ENCODE results near the gene GFPT2. TPM values are rescaled to one million over a fixed set of nuclear protein-coding genes. Genes with fewer than 3 reads are reported as not detected.

Gene GFPT2
- total RNA-seq, 1 experiment from 2014 or later: 8.2 TPM

DNA sequence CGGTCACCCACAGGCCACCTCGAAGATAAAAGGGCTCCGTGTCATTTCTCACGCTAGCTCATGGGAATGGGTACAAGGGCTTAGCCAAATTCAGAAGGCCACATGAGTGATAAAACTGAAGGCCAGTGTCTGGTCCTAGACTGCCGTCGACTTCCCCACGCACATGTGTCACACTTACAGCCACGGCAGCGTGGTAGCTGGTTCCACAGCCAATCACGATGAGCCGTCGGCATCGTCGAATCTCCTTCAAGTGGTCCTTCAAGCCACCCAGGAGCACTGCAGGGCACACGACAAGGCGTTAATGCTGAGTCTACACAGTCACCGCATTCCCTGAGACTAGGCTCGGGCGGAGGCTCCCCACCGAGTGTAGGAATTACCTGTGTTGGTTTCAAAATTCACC lies 36.5 kb downstream of the GFPT2 start:
- no peaks in the 10 kb centered on the region for H3K9me3 Mint-ChIP-seq (ENCODE audit: unreplicated experiment)
- peaks cover 6% of the 10 kb centered on the region for H3K36me3 Mint-ChIP-seq (ENCODE audit: insufficient read depth, unreplicated experiment)
- H3K27me3 Mint-ChIP-seq (ENCODE audit: insufficient read depth, unreplicated experiment): no peaks in the 10 kb centered on the region
- no peak overlapping the region for H3K4me3 Mint-ChIP-seq (ENCODE audit: unreplicated experiment)
- no peak overlapping the region for H3K27ac Mint-ChIP-seq (ENCODE audit: low read depth, unreplicated experiment)
- CTCF ChIA-PET: interaction anchor here (0.6 to 4.8 kb wide), 15 partner anchors 7 to 156 kb away, joined by 3 to 96 read pairs (median 7); no protein-coding TSS in a partner anchor
- intact Hi-C loops (cut with micrococcal nuclease): no loop called here
- TF ChIP-seq CTCF (IDR thresholded peaks at IDR 0.05; ENCODE audit: unreplicated experiment): no peak
- no peak for DNase-seq (ENCODE audit: unreplicated experiment)
- POLR2A ChIA-PET: interaction anchor here (0.6 to 1.6 kb wide), 4 partner anchors 8 to 154 kb away, joined by 4 to 5 read pairs (median 4); no protein-coding TSS in a partner anchor
- BruUV-seq (replicated peaks): no TSS peak
- H3K4me1 Mint-ChIP-seq (ENCODE audit: insufficient read depth, unreplicated experiment): no peaks in the 10 kb centered on the region

- Mint-ChIP-seq H3K27ac (ENCODE audit: low read depth, unreplicated experiment) (no peak overlapping the region), H3K9me3 (ENCODE audit: unreplicated experiment) (no peaks in the 10 kb centered on the region), H3K4me1 (ENCODE audit: insufficient read depth, unreplicated experiment) (no peaks in the 10 kb centered on the region), H3K27me3 (ENCODE audit: insufficient read depth, unreplicated experiment) (no peaks in the 10 kb centered on the region), H3K36me3 (ENCODE audit: insufficient read depth, unreplicated experiment) (peaks cover 6% of the 10 kb centered on the region), H3K4me3 (ENCODE audit: unreplicated experiment) (no peak overlapping the region)
- no TSS peak for BruUV-seq (replicated peaks)
- TF ChIP-seq CTCF (IDR thresholded peaks at IDR 0.05; ENCODE audit: unreplicated experiment): peak; percentile 95
- intact Hi-C loops (cut with micrococcal nuclease): loop anchor here (1.0 kb wide), 3 partner anchors 22 to 188 kb away; no protein-coding TSS in a partner anchor
- ChIA-PET CTCF (interaction anchor here (0.6 to 4.8 kb wide), 29 partner anchors 8 to 740 kb away, joined by 3 to 96 read pairs (median 5); no protein-coding TSS in a partner anchor), POLR2A (interaction anchor here (0.6 to 1.6 kb wide), 7 partner anchors 9 to 641 kb away, joined by 3 to 5 read pairs (median 4); partner anchors contain the start of gene RASGEF1C)
- peak; percentile 82 for DNase-seq (ENCODE audit: unreplicated experiment)
These were observed 37.3 kb downstream of the GFPT2 start for GRCh38 chr5:180315762-180316212.

DNA sequence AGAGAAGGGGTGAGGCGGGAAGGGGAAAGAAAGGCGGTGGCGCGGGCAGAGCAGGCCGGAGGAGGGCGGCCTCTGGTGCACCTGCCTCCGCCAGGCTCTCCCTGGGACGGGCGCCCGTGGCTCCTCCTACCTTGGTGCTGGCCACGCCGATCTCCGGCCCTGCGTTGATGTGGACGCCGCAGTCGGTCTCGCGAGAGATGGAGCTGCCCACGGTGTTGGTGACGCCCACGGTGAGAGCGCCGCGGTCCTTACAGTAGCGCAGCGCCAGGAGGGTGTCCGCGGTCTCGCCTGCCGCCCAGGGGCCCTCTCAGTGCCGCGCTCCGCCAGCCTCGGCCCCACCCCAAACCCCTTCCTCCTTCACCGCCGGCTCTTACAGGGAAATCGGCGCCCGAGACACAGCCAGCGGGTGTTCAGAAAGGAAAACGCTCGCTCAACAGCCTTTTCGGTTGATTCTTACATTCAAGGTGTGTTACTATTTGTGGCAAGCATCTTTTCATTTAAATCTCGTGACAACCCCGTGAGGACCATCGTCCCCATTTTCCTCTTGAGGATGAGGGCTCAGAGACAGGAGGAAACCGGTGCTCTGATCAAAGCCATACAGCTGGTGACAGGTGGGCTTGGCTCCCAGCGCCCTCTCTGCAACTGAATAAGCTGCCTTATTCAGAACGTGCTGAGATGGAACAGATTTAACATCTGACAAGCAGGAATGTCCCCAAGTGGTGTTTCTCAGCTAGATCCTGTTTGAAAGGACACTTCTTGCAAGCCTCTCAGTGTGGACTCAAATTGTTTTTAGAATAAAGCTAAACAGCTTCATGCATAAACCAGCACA lies 39.2 kb downstream of the GFPT2 start:
- TF ChIP-seq CTCF (IDR thresholded peaks at IDR 0.05; ENCODE audit: unreplicated experiment): no peak
- TSS peak; percentile 80 for BruUV-seq (replicated peaks)
- ChIA-PET POLR2A (interaction anchor here (0.6 to 2.1 kb wide), 9 partner anchors 9 to 870 kb away, joined by 3 to 14 read pairs (median 4); partner anchors contain the start of gene MAPK9), CTCF (interaction anchor here (0.5 to 4.8 kb wide), 16 partner anchors 8 to 402 kb away, joined by 3 to 96 read pairs (median 4); no protein-coding TSS in a partner anchor)
- H3K36me3 Mint-ChIP-seq (ENCODE audit: insufficient read depth, unreplicated experiment): peaks cover 6% of the 10 kb centered on the region
- no peaks in the 10 kb centered on the region for H3K9me3 Mint-ChIP-seq (ENCODE audit: unreplicated experiment)
- no peaks in the 10 kb centered on the region for H3K27me3 Mint-ChIP-seq (ENCODE audit: insufficient read depth, unreplicated experiment)
- peak overlapping the region; percentile 69 for H3K4me3 Mint-ChIP-seq (ENCODE audit: unreplicated experiment)
- intact Hi-C loops (cut with micrococcal nuclease): no loop called here
- no peaks in the 10 kb centered on the region for H3K4me1 Mint-ChIP-seq (ENCODE audit: insufficient read depth, unreplicated experiment)
- DNase-seq (ENCODE audit: unreplicated experiment): peak; percentile 82
- H3K27ac Mint-ChIP-seq (ENCODE audit: low read depth, unreplicated experiment): peak overlapping the region; percentile 49

DNA sequence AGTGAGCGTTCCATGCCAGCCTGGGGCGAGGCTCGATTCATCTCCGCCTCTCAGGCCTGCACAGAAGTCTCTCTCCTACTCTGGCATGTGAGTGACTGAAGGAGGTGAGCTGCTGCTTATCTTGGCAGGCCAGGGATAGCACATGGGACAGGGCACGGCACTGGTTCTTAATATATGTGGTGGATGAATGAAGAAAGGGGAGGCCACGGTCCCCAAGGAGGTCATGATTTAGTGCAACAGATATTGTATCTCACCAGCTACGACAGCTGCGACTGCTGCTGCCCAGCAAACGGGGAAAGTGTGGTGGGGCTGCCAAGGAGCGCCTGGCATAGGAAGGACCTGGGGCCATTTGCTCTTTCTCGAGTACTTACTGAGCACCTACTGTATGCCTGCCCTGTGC lies 41.9 kb downstream of the GFPT2 start:
- CTCF ChIA-PET: interaction anchor here (0.6 to 1.7 kb wide), 9 partner anchors 13 to 160 kb away, joined by 3 to 10 read pairs (median 4); no protein-coding TSS in a partner anchor

More for the DNA sequence above, 41.9 kb downstream of the GFPT2 start:
- Mint-ChIP-seq H3K27me3 (ENCODE audit: insufficient read depth, unreplicated experiment) (no peaks in the 10 kb centered on the region), H3K36me3 (ENCODE audit: insufficient read depth, unreplicated experiment) (peaks cover 6% of the 10 kb centered on the region), H3K4me1 (ENCODE audit: insufficient read depth, unreplicated experiment) (no peaks in the 10 kb centered on the region), H3K4me3 (ENCODE audit: unreplicated experiment) (no peak overlapping the region), H3K27ac (ENCODE audit: low read depth, unreplicated experiment) (no peak overlapping the region), H3K9me3 (ENCODE audit: unreplicated experiment) (no peaks in the 10 kb centered on the region)
- intact Hi-C loops (cut with micrococcal nuclease): no loop called here
- no peak for DNase-seq (ENCODE audit: unreplicated experiment)
- POLR2A ChIA-PET: no interaction called here
- no TSS peak for BruUV-seq (replicated peaks)
- TF ChIP-seq CTCF (IDR thresholded peaks at IDR 0.05; ENCODE audit: unreplicated experiment): no peak

Measured in MCF 10A (cell line).